HepG2 (cell line): ENCODE results near the gene AUTS2. TPM values are rescaled to one million over a fixed set of nuclear protein-coding genes. Genes with fewer than 3 reads are reported as not detected.
A peak's percentile ranks its signal among the peaks of the same experiment; 100 is the strongest.

Source experiments
- ATAC-seq: fragments of 200-7000 bp; cut with Tn5 transposase; 3 replicates; pipeline ENCODE4 v1.9.1; 2020; ENCODE audit warnings: mild to moderate bottlenecking, moderate library complexity
- BruUV-seq: library from RNA; stranded (reverse); fragments of 400-500 nt; replicated peaks from 2 replicates; lab custom pipeline; 2021; lab: Mats Ljungman, UMichigan
- CTCF ChIA-PET: fragments of 300-600 bp; formaldehyde crosslinking; extraction: SDS; loops from one replicate; lab custom pipeline; 2021; ENCODE audit warnings: low total read pairs, inconsistent platforms, low intra/inter-chr PET ratio; lab: Yijun Ruan, JAX
- POLR2A ChIA-PET: fragments of 350-600 bp; sonication (Branson Sonifier 250); formaldehyde crosslinking; loops from one replicate; lab custom pipeline; 2020; ENCODE audit warnings: antibody characterized with exemption, inconsistent platforms; lab: Yijun Ruan, JAX
- DNase-seq: peaks from one replicate; pipeline ENCODE4 v3.0.0-alpha.2; 2015; ENCODE audit warnings: low spot score
- FAIRE-seq: peaks from 3 replicates; lab custom pipeline; 2011; peaks lifted over from hg19 to GRCh38; lab: Jason Lieb, UNC
- H2AFZ ChIP-seq: one replicate; pipeline ENCODE4 v1.6.1; 2011; ENCODE audit warnings: low read length, inconsistent platforms
- H3K27ac ChIP-seq: fragments of 300-600 bp; 3 replicates; pipeline ENCODE4 v1.8.0; 2011; ENCODE audit warnings: mixed run types, mild to moderate bottlenecking, mixed read lengths, low read length, inconsistent platforms; ENCODE audit not compliant: insufficient read depth; ENCODE audit errors: extremely low read length
- H3K27me3 ChIP-seq, 2 experiments: fragments of 200-600 bp in 1 of 2; 2 replicates in 1 of 2; 3 replicates in 1 of 2; pipeline versions ENCODE4 v1.6.0 to v1.8.0; 2011; ENCODE audit warnings: low read length in 2 of 2, mild to moderate bottlenecking in 2 of 2, moderate library complexity in 2 of 2, inconsistent platforms in 1 of 2; ENCODE audit not compliant: insufficient read depth in 2 of 2, control insufficient read depth in 1 of 2
- H3K36me3 ChIP-seq, 2 experiments: fragments of 200-600 bp in 1 of 2; replicated peaks in 1 of 2; 2 replicates in 1 of 2; 3 replicates in 1 of 2; pipeline versions ENCODE4 v1.5.1 to v1.8.0; 2011; ENCODE audit warnings: low read length in 2 of 2, inconsistent platforms in 1 of 2; ENCODE audit not compliant: insufficient read depth in 2 of 2, control insufficient read depth in 1 of 2
- H3K4me1 ChIP-seq: 2 replicates; pipeline ENCODE4 v1.5.1; 2012; ENCODE audit warnings: low read length, inconsistent platforms; ENCODE audit not compliant: insufficient read depth
- H3K4me2 ChIP-seq: 2 replicates; pipeline ENCODE4 v1.6.0; 2011; ENCODE audit warnings: low read depth, low read length, inconsistent platforms
- H3K4me3 ChIP-seq, 3 experiments: fragments of 200-600 bp in 1 of 3; sonication (generic), shearing (Covaris generic) in 1 of 3; replicated peaks in 1 of 3; 2 replicates each; pipeline ENCODE4 v1.5.1; 2011 to 2016; ENCODE audit warnings: low read length in 3 of 3, inconsistent platforms in 2 of 3, low read depth in 2 of 3, mild to moderate bottlenecking in 2 of 3, control low read depth in 1 of 3, mixed read lengths in 1 of 3; ENCODE audit not compliant: insufficient read depth in 1 of 3
- H3K79me2 ChIP-seq: one replicate; pipeline ENCODE4 v1.6.1; 2011; ENCODE audit warnings: low read length, inconsistent platforms; ENCODE audit not compliant: insufficient read depth
- H3K9ac ChIP-seq: 2 replicates; pipeline ENCODE4 v1.6.0; 2011; ENCODE audit warnings: mild to moderate bottlenecking, low read depth, low read length, inconsistent platforms; ENCODE audit not compliant: insufficient read depth
- H3K9me3 ChIP-seq: 2 replicates; pipeline ENCODE4 v1.5.1; 2012; ENCODE audit warnings: mild to moderate bottlenecking, low read length
- H4K20me1 ChIP-seq: 2 replicates; pipeline ENCODE4 v1.6.0; 2011; ENCODE audit warnings: inconsistent platforms, mild to moderate bottlenecking, low read length, moderate library complexity; ENCODE audit not compliant: insufficient read depth
- ATF7 ChIP-seq, 2 experiments: fragments of 450-650 bp in 1 of 2; sonication (generic) in 1 of 2; formaldehyde crosslinking in 1 of 2; IDR thresholded peaks; 2 replicates each; pipeline versions ENCODE4 v1.4.0 to v1.6.1; 2016 to 2020; ENCODE audit warnings: antibody characterized with exemption in 1 of 2, mild to moderate bottlenecking in 1 of 2, missing genetic modification reagents in 1 of 2
- HDAC2 ChIP-seq: sonication (generic); formaldehyde crosslinking; IDR thresholded peaks from 2 replicates; pipeline ENCODE4 v1.4.0; 2020; ENCODE audit warnings: missing genetic modification reagents
- KLF16 ChIP-seq, 2 experiments: sonication (generic) in 1 of 2; formaldehyde crosslinking in 1 of 2; IDR thresholded peaks; 2 replicates each; pipeline versions ENCODE4 v1.6.1 to v1.8.0; 2016 to 2023; ENCODE audit warnings: missing genetic modification reagents in 2 of 2, missing compliant biosample characterization in 1 of 2
- MAFK ChIP-seq, 2 experiments: IDR thresholded peaks in 1 of 2; conservative IDR thresholded peaks in 1 of 2; 2 replicates each; pipeline ENCODE4 v1.6.1; 2011; ENCODE audit warnings: improper control_type of control experiment in 2 of 2, low read length in 2 of 2
- MXI1 ChIP-seq: IDR thresholded peaks from 3 replicates; pipeline ENCODE4 v1.6.1; 2012; ENCODE audit warnings: low read depth, low read length, inconsistent platforms, borderline replicate concordance
- RBFOX2 ChIP-seq: fragments of 200-400 bp; formaldehyde crosslinking; IDR thresholded peaks from 2 replicates; pipeline ENCODE4 v1.6.1; 2017; ENCODE audit warnings: low read depth, mild to moderate bottlenecking, low read length
- SMAD1 ChIP-seq: sonication (generic); formaldehyde crosslinking; IDR thresholded peaks from 2 replicates; pipeline ENCODE4 v1.4.0; 2020; ENCODE audit warnings: missing genetic modification reagents, low read depth, mild to moderate bottlenecking, borderline replicate concordance
- ZFP36L2 ChIP-seq: sonication (generic); formaldehyde crosslinking; IDR thresholded peaks from 2 replicates; pipeline ENCODE4 v1.4.0; 2020; ENCODE audit warnings: missing genetic modification reagents
- ZNF251 ChIP-seq: sonication (generic); formaldehyde crosslinking; IDR thresholded peaks from 2 replicates; pipeline ENCODE4 v1.9.0; 2021; ENCODE audit warnings: mild to moderate bottlenecking, missing genetic modification reagents
- ZNF326 ChIP-seq: sonication (generic); formaldehyde crosslinking; IDR thresholded peaks from 2 replicates; pipeline ENCODE4 v1.4.0; 2020; ENCODE audit warnings: missing genetic modification reagents, borderline replicate concordance
- WGBS: methylation state at CpG from one replicate; pipeline ENCODE4 v1.1.6; 2017; ENCODE audit warnings: low lambda C conversion rate; 5-methylcytosine and 5-hydroxymethylcytosine counted together
- in situ Hi-C: cut with HindIII; loops from 2 replicates; pipeline ENCODE4 v1.10.0; 2017; ENCODE audit warnings: low pct_unique_long_range_greater_than_20kb; ENCODE audit not compliant: extremely low pct_ligation_motif_present
- intact Hi-C: fragments of 100-400 bp; cut with micrococcal nuclease; formaldehyde crosslinking; loops from one replicate; pipeline ENCODE4 v1.10.0; 2022; ENCODE audit not compliant: unreplicated experiment
- polyA plus RNA-seq, 8 experiments: library from polyadenylated mRNA; depleted of rRNA in 3 of 8; stranded (reverse) in 7 of 8; unstranded in 1 of 8; fragments of >200 nt; fragmentation: Illumina TruSeq in 4 of 8; extraction: Trizol in 4 of 8; gene quantifications; 2 replicates each; pipeline versions ENCODE4 v1.2.1 to v1.2.3, GENCODE V29; 2011 to 2016; ENCODE audit warnings: low read depth in 4 of 8, missing spikeins in 1 of 8, mixed read lengths in 1 of 8; ENCODE audit not compliant: insufficient read depth in 1 of 8
- total RNA-seq, 5 experiments: library from RNA; depleted of rRNA; stranded (reverse); fragments of >200 nt; fragmentation: Illumina TruSeq; extraction: Trizol; gene quantifications; 2 replicates each; pipeline ENCODE4 v1.2.3, GENCODE V29; 2016; ENCODE audit warnings: low read depth in 1 of 5
- TF ChIP-seq, protein P1 (sequence below): sonication (generic); formaldehyde crosslinking; IDR thresholded peaks from 2 replicates; pipeline ENCODE4 v1.4.0; 2020; ENCODE audit warnings: low read depth, mild to moderate bottlenecking, missing genetic modification reagents
- TF ChIP-seq, protein P2 (sequence below): IDR thresholded peaks from 2 replicates; pipeline ENCODE4 v1.6.1; 2016; ENCODE audit warnings: low read depth
- TF ChIP-seq, protein P3 (sequence below): IDR thresholded peaks from 2 replicates; pipeline ENCODE4 v1.6.1; 2018; ENCODE audit warnings: missing genetic modification reagents

The AUTS2 gene
- total and polyA plus RNA-seq, 2 of the 13 experiments (the other 11 are each of a cell fraction or from before 2014, with no cell fraction given): 0.38 TPM; not detected in 1

DNA sequence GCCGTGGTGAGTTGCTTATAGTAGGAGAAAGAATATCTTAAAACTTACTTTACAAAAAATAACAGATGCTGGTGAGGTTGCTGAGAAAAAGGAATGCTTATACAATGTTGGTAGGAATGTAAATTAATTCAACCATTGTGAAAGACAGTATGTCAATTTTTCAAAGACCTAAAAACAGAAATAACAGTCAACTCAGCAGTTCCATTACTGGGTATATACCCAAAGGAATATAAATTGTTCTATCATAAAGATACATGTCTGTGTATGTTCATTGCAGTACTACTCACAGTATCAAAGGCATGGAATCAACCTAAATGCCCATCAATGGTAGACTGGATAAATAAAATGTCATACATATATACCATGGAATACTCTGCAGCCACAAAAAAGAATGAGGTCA, 420.4 kb downstream of the AUTS2 start:
- Histone ChIP-seq H3K9me3 (no peaks in the 10 kb centered on the region), H3K9ac (no peak overlapping the region), H3K79me2 (no peaks in the 10 kb centered on the region), H4K20me1 (no peaks in the 10 kb centered on the region), H2AFZ (no peak overlapping the region), H3K36me3 (no peaks in the 10 kb centered on the region), H3K4me1 (no peaks in the 10 kb centered on the region), H3K27ac (no peak overlapping the region), H3K4me3 (no peak overlapping the region), H3K4me2 (no peak overlapping the region), H3K27me3 (no peaks in the 10 kb centered on the region)
- intact Hi-C loops: no loop called here
- no TSS peak for BruUV-seq
- DNase-seq: no peak
- no peak for ATAC-seq
- WGBS: 0% methylated on average over 1 of the region's 1 CpG
- ChIA-PET CTCF (no interaction called here), POLR2A (no interaction called here)
- TF ChIP-seq MAFK (conservative IDR thresholded peaks at IDR 0.05 in 1 of 2, IDR thresholded peaks at IDR 0.05 in 1 of 2; ENCODE audit: low read length in 2 of 2) (peak in 1 of 2 experiments; percentile 16; a peak in 1 of 4 replicates), ZNF251 (CRISPR knock-in tag) (no peak)
- in situ Hi-C loops: no loop called here
- no peak for FAIRE-seq

DNA sequence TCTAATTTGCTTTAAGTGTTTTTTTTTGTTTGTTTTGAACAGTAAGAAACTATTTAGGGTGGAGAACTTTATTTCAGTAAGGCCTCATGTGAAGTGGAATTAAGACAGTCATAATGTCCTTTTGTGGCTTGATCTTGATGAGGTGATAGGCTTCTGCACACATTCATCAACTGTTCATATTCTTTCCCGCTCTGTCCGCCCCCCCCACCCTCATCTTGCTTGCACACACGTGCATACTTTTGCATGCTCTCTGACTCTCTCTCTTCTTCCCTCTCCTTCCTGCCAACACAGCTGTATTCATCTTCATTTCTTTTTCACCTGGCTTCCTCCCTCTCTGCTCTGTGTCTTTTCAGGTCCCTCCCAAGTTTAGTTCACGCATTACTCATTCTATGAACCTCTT, 429.6 kb downstream of the AUTS2 start:
- intact Hi-C loops: no loop called here
- ATAC-seq: no peak
- H3K4me2 ChIP-seq: no peak overlapping the region
- WGBS: 30% methylated on average over 4 of the region's 4 CpGs
- DNase-seq: no peak
- FAIRE-seq: no peak
- BruUV-seq: no TSS peak
- no peak overlapping the region for H3K4me3 ChIP-seq
- ChIA-PET POLR2A (no interaction called here), CTCF (no interaction called here)
- no peaks in the 10 kb centered on the region for H3K27me3 ChIP-seq
- no peak overlapping the region for H2AFZ ChIP-seq
- H3K79me2 ChIP-seq: no peaks in the 10 kb centered on the region
- H4K20me1 ChIP-seq: no peaks in the 10 kb centered on the region
- no peaks in the 10 kb centered on the region for H3K4me1 ChIP-seq
- in situ Hi-C loops: no loop called here
- H3K9me3 ChIP-seq: no peaks in the 10 kb centered on the region
- no peak overlapping the region for H3K9ac ChIP-seq
- no peak overlapping the region for H3K27ac ChIP-seq
- H3K36me3 ChIP-seq: no peaks in the 10 kb centered on the region
- TF ChIP-seq, protein P1, sequence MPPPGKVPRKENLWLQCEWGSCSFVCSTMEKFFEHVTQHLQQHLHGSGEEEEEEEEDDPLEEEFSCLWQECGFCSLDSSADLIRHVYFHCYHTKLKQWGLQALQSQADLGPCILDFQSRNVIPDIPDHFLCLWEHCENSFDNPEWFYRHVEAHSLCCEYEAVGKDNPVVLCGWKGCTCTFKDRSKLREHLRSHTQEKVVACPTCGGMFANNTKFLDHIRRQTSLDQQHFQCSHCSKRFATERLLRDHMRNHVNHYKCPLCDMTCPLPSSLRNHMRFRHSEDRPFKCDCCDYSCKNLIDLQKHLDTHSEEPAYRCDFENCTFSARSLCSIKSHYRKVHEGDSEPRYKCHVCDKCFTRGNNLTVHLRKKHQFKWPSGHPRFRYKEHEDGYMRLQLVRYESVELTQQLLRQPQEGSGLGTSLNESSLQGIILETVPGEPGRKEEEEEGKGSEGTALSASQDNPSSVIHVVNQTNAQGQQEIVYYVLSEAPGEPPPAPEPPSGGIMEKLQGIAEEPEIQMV: no peak
- TF ChIP-seq HDAC2 (CRISPR knock-in tag) (no peak), ZFP36L2 (CRISPR knock-in tag) (no peak), ATF7 (IDR thresholded peaks at IDR 0.05) (no peak), ATF7 (CRISPR knock-in tag; IDR thresholded peaks at IDR 0.05) (no peak), MXI1 (no peak), SMAD1 (CRISPR knock-in tag) (no peak), ZNF326 (no peak), RBFOX2 (no peak), KLF16 (CRISPR knock-in tag; IDR thresholded peaks at IDR 0.05) (no peak)
- TF ChIP-seq, protein P2, sequence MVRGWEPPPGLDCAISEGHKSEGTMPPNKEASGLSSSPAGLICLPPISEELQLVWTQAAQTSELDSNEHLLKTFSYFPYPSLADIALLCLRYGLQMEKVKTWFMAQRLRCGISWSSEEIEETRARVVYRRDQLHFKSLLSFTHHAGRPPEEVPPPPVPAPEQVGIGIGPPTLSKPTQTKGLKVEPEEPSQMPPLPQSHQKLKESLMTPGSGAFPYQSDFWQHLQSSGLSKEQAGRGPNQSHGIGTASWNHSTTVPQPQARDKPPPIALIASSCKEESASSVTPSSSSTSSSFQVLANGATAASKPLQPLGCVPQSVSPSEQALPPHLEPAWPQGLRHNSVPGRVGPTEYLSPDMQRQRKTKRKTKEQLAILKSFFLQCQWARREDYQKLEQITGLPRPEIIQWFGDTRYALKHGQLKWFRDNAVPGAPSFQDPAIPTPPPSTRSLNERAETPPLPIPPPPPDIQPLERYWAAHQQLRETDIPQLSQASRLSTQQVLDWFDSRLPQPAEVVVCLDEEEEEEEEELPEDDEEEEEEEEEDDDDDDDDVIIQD (CRISPR knock-in tag): no peak
- TF ChIP-seq, protein P3, sequence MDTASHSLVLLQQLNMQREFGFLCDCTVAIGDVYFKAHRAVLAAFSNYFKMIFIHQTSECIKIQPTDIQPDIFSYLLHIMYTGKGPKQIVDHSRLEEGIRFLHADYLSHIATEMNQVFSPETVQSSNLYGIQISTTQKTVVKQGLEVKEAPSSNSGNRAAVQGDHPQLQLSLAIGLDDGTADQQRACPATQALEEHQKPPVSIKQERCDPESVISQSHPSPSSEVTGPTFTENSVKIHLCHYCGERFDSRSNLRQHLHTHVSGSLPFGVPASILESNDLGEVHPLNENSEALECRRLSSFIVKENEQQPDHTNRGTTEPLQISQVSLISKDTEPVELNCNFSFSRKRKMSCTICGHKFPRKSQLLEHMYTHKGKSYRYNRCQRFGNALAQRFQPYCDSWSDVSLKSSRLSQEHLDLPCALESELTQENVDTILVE (CRISPR knock-in tag): no peak
